Measurements from ENCODE around the gene PAPOLB.

DNA sequence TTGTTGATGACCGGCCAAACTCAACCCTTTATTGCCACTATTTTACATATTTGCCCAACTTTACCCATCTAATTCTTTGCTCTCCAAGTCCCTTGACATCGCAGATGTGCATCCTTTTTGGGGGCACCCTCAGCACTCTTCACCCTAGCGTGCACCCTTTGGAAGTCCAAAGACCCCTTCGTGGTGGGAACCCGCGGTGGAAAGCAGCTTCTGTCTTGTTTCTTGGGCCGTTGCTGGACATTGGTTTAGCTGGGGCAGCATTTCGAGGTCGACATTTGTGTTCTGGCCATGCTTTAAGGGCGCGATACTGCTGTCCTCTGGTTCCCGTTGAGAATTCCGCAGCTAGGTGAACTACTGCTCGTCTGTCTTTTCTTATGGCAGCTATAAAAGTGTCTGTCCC, 326 bp upstream of the PAPOLB start:
- TF ChIP-seq POLR2A (IDR thresholded peaks at IDR 0.05): no peak
- TF ChIP-seq, protein P1, sequence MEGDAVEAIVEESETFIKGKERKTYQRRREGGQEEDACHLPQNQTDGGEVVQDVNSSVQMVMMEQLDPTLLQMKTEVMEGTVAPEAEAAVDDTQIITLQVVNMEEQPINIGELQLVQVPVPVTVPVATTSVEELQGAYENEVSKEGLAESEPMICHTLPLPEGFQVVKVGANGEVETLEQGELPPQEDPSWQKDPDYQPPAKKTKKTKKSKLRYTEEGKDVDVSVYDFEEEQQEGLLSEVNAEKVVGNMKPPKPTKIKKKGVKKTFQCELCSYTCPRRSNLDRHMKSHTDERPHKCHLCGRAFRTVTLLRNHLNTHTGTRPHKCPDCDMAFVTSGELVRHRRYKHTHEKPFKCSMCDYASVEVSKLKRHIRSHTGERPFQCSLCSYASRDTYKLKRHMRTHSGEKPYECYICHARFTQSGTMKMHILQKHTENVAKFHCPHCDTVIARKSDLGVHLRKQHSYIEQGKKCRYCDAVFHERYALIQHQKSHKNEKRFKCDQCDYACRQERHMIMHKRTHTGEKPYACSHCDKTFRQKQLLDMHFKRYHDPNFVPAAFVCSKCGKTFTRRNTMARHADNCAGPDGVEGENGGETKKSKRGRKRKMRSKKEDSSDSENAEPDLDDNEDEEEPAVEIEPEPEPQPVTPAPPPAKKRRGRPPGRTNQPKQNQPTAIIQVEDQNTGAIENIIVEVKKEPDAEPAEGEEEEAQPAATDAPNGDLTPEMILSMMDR (IDR thresholded peaks at IDR 0.05 in 4 of 5, conservative IDR thresholded peaks at IDR 0.05 in 1 of 5): no peak
